GM18498 (cell line): ENCODE results near the gene CORIN.
A peak's percentile ranks its signal among the peaks of the same experiment; 100 is the strongest.
"Not testable (repeated sequence)": the region's sequence is repeated elsewhere in the genome, so short reads cannot be mapped to it uniquely, and the experiment has no call there.

Source experiments
- ATAC-seq: cut with Tn5 transposase; IDR thresholded peaks from one replicate; pipeline ENCODE4 v1.9.1; 2021; ENCODE audit warnings: mild to moderate bottlenecking, moderate library complexity; ENCODE audit not compliant: unreplicated experiment

Gene CORIN

GRCh38 chr4:47695260-47695659 is 142.6 kb downstream of the CORIN start:
- no peak for ATAC-seq

GRCh38 chr4:47694322-47694721 is 143.5 kb downstream of the CORIN start:
- ATAC-seq = no peak

GRCh38 chr4:47692691-47693090 is 145.2 kb downstream of the CORIN start:
- no peak for ATAC-seq

GRCh38 chr4:47691757-47692383 is 146.0 kb downstream of the CORIN start:
- ATAC-seq = not testable (repeated sequence)

- ATAC-seq = no peak
Measured at GRCh38 chr4:47690611-47691010, 147.3 kb downstream of the CORIN start.

GRCh38 chr4:47686294-47686872 is 151.5 kb downstream of the CORIN start:
- peak; percentile 86 for ATAC-seq

- no peak for ATAC-seq
Measured at GRCh38 chr4:47675806-47676205, 162.1 kb downstream of the CORIN start.

GRCh38 chr4:47674144-47674543 is 163.7 kb downstream of the CORIN start:
- no peak for ATAC-seq

- no peak for ATAC-seq
Measured at GRCh38 chr4:47672696-47673095, 165.2 kb downstream of the CORIN start.

GRCh38 chr4:47669946-47670345 is 167.9 kb downstream of the CORIN start:
- ATAC-seq = no peak

- no peak for ATAC-seq
Measured at GRCh38 chr4:47668810-47669408, 169.0 kb downstream of the CORIN start.

- no peak for ATAC-seq
Measured at GRCh38 chr4:47668256-47668655, 169.6 kb downstream of the CORIN start.

GRCh38 chr4:47667552-47667951 is 170.3 kb downstream of the CORIN start:
- ATAC-seq = no peak

- ATAC-seq = no peak
Measured at GRCh38 chr4:47664051-47664826, 173.6 kb downstream of the CORIN start.

- no peak for ATAC-seq
Measured at GRCh38 chr4:47662975-47663374, 174.9 kb downstream of the CORIN start.

GRCh38 chr4:47661741-47662140 is 176.1 kb downstream of the CORIN start:
- no peak for ATAC-seq

GRCh38 chr4:47659342-47659741 is 178.5 kb downstream of the CORIN start:
- no peak for ATAC-seq

GRCh38 chr4:47654972-47655693 is 182.7 kb downstream of the CORIN start:
- ATAC-seq = no peak

- no peak for ATAC-seq
Measured at GRCh38 chr4:47652092-47652491, 185.8 kb downstream of the CORIN start.

GRCh38 chr4:47651231-47651630 is 186.6 kb downstream of the CORIN start:
- no peak for ATAC-seq

GRCh38 chr4:47650584-47651130 is 187.2 kb downstream of the CORIN start:
- ATAC-seq = no peak
